NCI-H524 treated with DMSO at 0.1 percent for 48 hours (cell line): Measurements from ENCODE around the gene LPAR1.
"Not testable (repeated sequence)": the region's sequence is repeated elsewhere in the genome, so short reads cannot be mapped to it uniquely, and the experiment has no call there.

ENCODE experiments used
- DNase-seq: peaks from one replicate; lab custom pipeline; 2025; lab: John Stamatoyannopoulos, UW

The LPAR1 gene

GRCh38 chr9:110872920-110873319, 165.3 kb downstream of the LPAR1 start:
- no peak for DNase-seq

- DNase-seq: no peak
Observed at GRCh38 chr9:110871736-110872135, 166.5 kb downstream of the LPAR1 start.

- DNase-seq: no peak
Observed at GRCh38 chr9:110869931-110870330, 168.3 kb downstream of the LPAR1 start.

- no peak for DNase-seq
Observed at GRCh38 chr9:110864011-110864410, 174.3 kb downstream of the LPAR1 start.

GRCh38 chr9:110861370-110862110, 176.7 kb downstream of the LPAR1 start:
- not testable (repeated sequence) for DNase-seq

- no peak for DNase-seq
Observed at GRCh38 chr9:110856772-110857171, 181.5 kb downstream of the LPAR1 start.

GRCh38 chr9:110850401-110851135, 187.7 kb downstream of the LPAR1 start:
- no peak for DNase-seq

GRCh38 chr9:110847671-110848070, 190.6 kb downstream of the LPAR1 start:
- DNase-seq: no peak

- no peak for DNase-seq
Observed at GRCh38 chr9:110846215-110846614, 192.1 kb downstream of the LPAR1 start.

GRCh38 chr9:110844121-110844520, 194.1 kb downstream of the LPAR1 start:
- no peak for DNase-seq

- no peak for DNase-seq
Observed at GRCh38 chr9:110842986-110843385, 195.3 kb downstream of the LPAR1 start.

- no peak for DNase-seq
Observed at GRCh38 chr9:110842169-110842568, 196.1 kb downstream of the LPAR1 start.

GRCh38 chr9:110837401-110838005, 200.8 kb downstream of the LPAR1 start:
- no peak for DNase-seq

- DNase-seq: no peak
Observed at GRCh38 chr9:110835859-110836271, 202.4 kb downstream of the LPAR1 start.

GRCh38 chr9:110835404-110835803, 202.9 kb downstream of the LPAR1 start:
- no peak for DNase-seq

- no peak for DNase-seq
Observed at GRCh38 chr9:110832926-110833325, 205.3 kb downstream of the LPAR1 start.

- DNase-seq: no peak
Observed at GRCh38 chr9:110830495-110830894, 207.8 kb downstream of the LPAR1 start.

GRCh38 chr9:110828264-110828663, 210.0 kb downstream of the LPAR1 start:
- no peak for DNase-seq

- DNase-seq: not testable (repeated sequence)
Observed at GRCh38 chr9:110826400-110826799, 211.9 kb downstream of the LPAR1 start.

- DNase-seq: no peak
Observed at GRCh38 chr9:110825950-110826349, 212.3 kb downstream of the LPAR1 start.

- not testable (repeated sequence) for DNase-seq
Observed at GRCh38 chr9:110825129-110825528, 213.1 kb downstream of the LPAR1 start.
